HCT116 (cell line): Measurements from ENCODE around the gene SEPTIN6. TPM values are rescaled to one million over a fixed set of nuclear protein-coding genes. Genes with fewer than 3 reads are reported as not detected.

Experiments
- ATAC-seq: fragments of 200-7000 bp; cut with Tn5 transposase; 2 replicates; pipeline ENCODE4 v1.9.1; 2020; ENCODE audit warnings: mild to moderate bottlenecking, moderate library complexity
- BruUV-seq: library from RNA; stranded (reverse); fragments of 400-500 nt; replicated peaks from 2 replicates; lab custom pipeline; 2021; lab: Mats Ljungman, UMichigan
- CTCF ChIA-PET: fragments of 300-600 bp; sonication (Branson Sonifier 250); formaldehyde crosslinking; loops from one replicate; lab custom pipeline; 2021; ENCODE audit warnings: antibody characterized with exemption; lab: Charles Lee
- POLR2A ChIA-PET: fragments of 300-600, 350-600 bp; sonication (Branson Sonifier 250); formaldehyde crosslinking; loops from one replicate; lab custom pipeline; 2021; ENCODE audit warnings: antibody characterized with exemption; lab: Charles Lee
- RAD21 ChIA-PET, 2 experiments: fragments of 300-600 bp; sonication (Branson Sonifier 250); formaldehyde crosslinking; loops; one replicate each; lab custom pipeline; 2023; ENCODE audit warnings: low total read pairs in 2 of 2; ENCODE audit not compliant: uncharacterized antibody in 2 of 2, unreplicated experiment in 2 of 2, low non-redundant PET in 1 of 2; lab: Charles Lee
- DNase-seq: peaks from one replicate; pipeline ENCODE4 v3.0.0-alpha.2; 2010; ENCODE audit warnings: low read depth, low spot score
- H2AFZ ChIP-seq: fragments of 200-600 bp; shearing (Covaris generic), sonication (generic); 2 replicates; pipeline ENCODE4 v1.6.1; 2017; ENCODE audit warnings: low read depth, mixed run types, mixed read lengths, antibody characterized with exemption, low read length; ENCODE audit not compliant: poor library complexity, severe bottlenecking
- H3K27ac ChIP-seq: 2 replicates; pipeline ENCODE4 v1.5.1; 2012; ENCODE audit warnings: low read depth, low read length
- H3K27me3 ChIP-seq: fragments of 200-600 bp; sonication (generic); 2 replicates; pipeline ENCODE4 v1.6.1; 2016; ENCODE audit warnings: mixed run types, low read length, mixed read lengths; ENCODE audit not compliant: insufficient read depth
- H3K36me3 ChIP-seq, 2 experiments: fragments of 200-500 bp in 1 of 2; fragments of 200-600 bp in 1 of 2; sonication (Bioruptor generic) in 1 of 2; sonication (generic) in 1 of 2; 2 replicates each; pipeline versions ENCODE4 v1.5.1 to v1.6.1; 2014 to 2016; ENCODE audit warnings: low read length in 2 of 2, inconsistent platforms in 1 of 2, mixed read lengths in 1 of 2, mixed run types in 1 of 2; ENCODE audit not compliant: insufficient read depth in 2 of 2, control insufficient read depth in 1 of 2
- H3K4me1 ChIP-seq, 2 experiments: fragments of 200-600 bp in 1 of 2; sonication (generic) in 1 of 2; 2 replicates each; pipeline versions ENCODE4 v1.5.1 to v1.6.1; 2012 to 2017; ENCODE audit warnings: low read length in 2 of 2, inconsistent platforms in 1 of 2, mild to moderate bottlenecking in 1 of 2, mixed read lengths in 1 of 2, mixed run types in 1 of 2, moderate library complexity in 1 of 2; ENCODE audit not compliant: insufficient read depth in 2 of 2, control insufficient read depth in 1 of 2
- H3K4me2 ChIP-seq: fragments of 200-600 bp; sonication (generic); 2 replicates; pipeline ENCODE4 v1.6.1; 2017; ENCODE audit warnings: mixed run types, low read length, mixed read lengths
- H3K4me3 ChIP-seq, 2 experiments: fragments of 200-600 bp in 1 of 2; sonication (generic) in 1 of 2; replicated peaks in 1 of 2; 2 replicates each; pipeline ENCODE4 v1.5.1; 2011 to 2016; ENCODE audit warnings: low read length in 2 of 2, control low read depth in 1 of 2, low read depth in 1 of 2, mild to moderate bottlenecking in 1 of 2, mixed read lengths in 1 of 2, mixed run types in 1 of 2
- H3K79me2 ChIP-seq: fragments of 200-600 bp; sonication (generic); 2 replicates; pipeline ENCODE4 v1.6.1; 2017; ENCODE audit warnings: mild to moderate bottlenecking, mixed run types, low read length, moderate library complexity, mixed read lengths; ENCODE audit not compliant: insufficient read depth
- H3K9ac ChIP-seq: fragments of 200-600 bp; sonication (generic); 2 replicates; pipeline ENCODE4 v1.6.1; 2016; ENCODE audit warnings: low read length, mixed read lengths
- H3K9me2 ChIP-seq: fragments of 200-600 bp; sonication (generic), shearing (Covaris generic); 2 replicates; pipeline ENCODE4 v1.6.1; 2017; ENCODE audit warnings: mixed run types, mild to moderate bottlenecking, moderate library complexity; ENCODE audit not compliant: insufficient read depth
- H3K9me3 ChIP-seq, 2 experiments: fragments of 200-500 bp in 1 of 2; fragments of 200-600 bp in 1 of 2; sonication (Bioruptor generic) in 1 of 2; sonication (generic) in 1 of 2; 2 replicates each; pipeline ENCODE4 v1.6.1; 2014 to 2017; ENCODE audit warnings: low read length in 2 of 2, mixed read lengths in 2 of 2, inconsistent platforms in 1 of 2, low read depth in 1 of 2, mild to moderate bottlenecking in 1 of 2, mixed run types in 1 of 2, moderate library complexity in 1 of 2; ENCODE audit not compliant: control insufficient read depth in 1 of 2, insufficient read depth in 1 of 2
- H4K20me1 ChIP-seq: fragments of 200-600 bp; sonication (generic), shearing (Covaris generic); 2 replicates; pipeline ENCODE4 v1.6.1; 2017; ENCODE audit warnings: mixed run types, mild to moderate bottlenecking, moderate library complexity; ENCODE audit not compliant: insufficient read depth
- CEBPB ChIP-seq: IDR thresholded peaks from 2 replicates; pipeline ENCODE4 v1.6.1; 2012; ENCODE audit warnings: low read depth
- ELF1 ChIP-seq: IDR thresholded peaks from 2 replicates; pipeline ENCODE4 v1.6.1; 2012; ENCODE audit warnings: low read depth, borderline replicate concordance
- EZH2 ChIP-seq: fragments of 200-600 bp; sonication (generic); IDR thresholded peaks from 2 replicates; pipeline ENCODE4 v1.6.1; 2017; ENCODE audit warnings: antibody characterized with exemption, mixed run types
- EZH2phosphoT487 ChIP-seq: fragments of 200-600 bp; IDR thresholded peaks from 2 replicates; pipeline ENCODE4 v1.6.1; 2018; ENCODE audit warnings: antibody characterized with exemption, borderline replicate concordance
- JUND ChIP-seq: IDR thresholded peaks from 2 replicates; pipeline ENCODE4 v1.6.1; 2012
- POLR2A ChIP-seq: IDR thresholded peaks from 2 replicates; pipeline ENCODE4 v1.7.0; 2011; ENCODE audit warnings: borderline replicate concordance; ENCODE audit not compliant: insufficient read depth, insufficient read length; ENCODE audit errors: extremely low read depth
- POLR2AphosphoS5 ChIP-seq: IDR thresholded peaks from 2 replicates; pipeline ENCODE4 v1.6.1; 2011; ENCODE audit warnings: mild to moderate bottlenecking, low read depth, low read length, moderate library complexity
- RAD21 ChIP-seq: IDR thresholded peaks from 2 replicates; pipeline ENCODE4 v1.6.1; 2012; ENCODE audit warnings: low read depth, mild to moderate bottlenecking
- SIN3A ChIP-seq: IDR thresholded peaks from 2 replicates; pipeline ENCODE4 v1.6.1; 2012; ENCODE audit warnings: low read depth
- SP1 ChIP-seq: IDR thresholded peaks from 2 replicates; pipeline ENCODE4 v1.6.1; 2012; ENCODE audit warnings: low read depth
- TCF7L2 ChIP-seq: IDR thresholded peaks from 2 replicates; pipeline ENCODE4 v1.7.0; 2011; ENCODE audit warnings: borderline replicate concordance, inconsistent platforms; ENCODE audit not compliant: insufficient read depth, insufficient read length; ENCODE audit errors: extremely low read depth
- ZFX ChIP-seq: fragments of 450-650 bp; IDR thresholded peaks from 2 replicates; pipeline ENCODE4 v1.6.1; 2017
- ZNF274 ChIP-seq: fragments of 200-500 bp; sonication (Bioruptor generic); IDR thresholded peaks from 2 replicates; pipeline ENCODE4 v1.6.1; 2014; ENCODE audit warnings: mild to moderate bottlenecking, low read depth, low read length, inconsistent platforms
- intact Hi-C: fragments of 100-400 bp; cut with micrococcal nuclease; formaldehyde crosslinking; loops from 2 replicates; pipeline ENCODE4 v1.10.0; 2022
- total RNA-seq: library from RNA; stranded (reverse); gene quantifications from one replicate; pipeline ENCODE4 v1.2.1, GENCODE V29; 2021; ENCODE audit not compliant: unreplicated experiment
- TF ChIP-seq, protein P1 (sequence below): IDR thresholded peaks from 2 replicates; pipeline ENCODE4 v1.6.1; 2012
- TF ChIP-seq, protein P2 (sequence below): IDR thresholded peaks from 2 replicates; pipeline ENCODE4 v1.6.1; 2012
- TF ChIP-seq, protein P3 (sequence below): IDR thresholded peaks from 2 replicates; pipeline ENCODE4 v1.6.1; 2012; ENCODE audit warnings: low read depth

Gene SEPTIN6
- total RNA-seq, 1 experiment from 2014 or later: 10.8 TPM

DNA sequence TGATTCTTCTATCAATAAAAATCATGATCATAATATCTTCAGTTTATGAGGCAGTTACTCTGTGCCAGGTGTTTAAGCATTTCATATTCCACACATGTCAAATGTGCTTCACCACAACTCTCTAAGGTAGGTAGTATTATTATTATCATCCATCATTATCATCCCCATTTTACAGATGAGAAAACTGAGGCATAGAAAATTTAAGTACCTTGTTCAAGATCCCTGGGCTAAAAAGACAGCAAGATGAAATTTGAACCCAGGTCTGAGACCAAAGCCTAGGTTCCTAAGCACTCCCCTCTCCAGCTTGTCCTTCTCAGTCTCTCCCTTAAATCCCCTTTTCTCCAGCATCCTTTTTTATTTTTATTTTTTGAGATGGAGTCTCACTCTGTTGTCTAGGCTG is 33.4 kb downstream of the SEPTIN6 start:
- H3K79me2 ChIP-seq: no peaks in the 10 kb centered on the region

More for the DNA sequence above, 33.4 kb downstream of the SEPTIN6 start:
- no peaks in the 10 kb centered on the region for H3K36me3 ChIP-seq
- H3K9me3 ChIP-seq: no peaks in the 10 kb centered on the region
- no peak overlapping the region for H3K4me2 ChIP-seq
- no peaks in the 10 kb centered on the region for H3K9me2 ChIP-seq
- no peak overlapping the region for H3K27ac ChIP-seq
- no peak for ATAC-seq
- TF ChIP-seq SIN3A (no peak), TCF7L2 (no peak), CEBPB (no peak), SP1 (no peak), ELF1 (no peak), ZFX (no peak), RAD21 (no peak), POLR2AphosphoS5 (no peak), EZH2phosphoT487 (no peak), ZNF274 (no peak), JUND (no peak), EZH2 (no peak), POLR2A (no peak)
- TF ChIP-seq, protein P1, sequence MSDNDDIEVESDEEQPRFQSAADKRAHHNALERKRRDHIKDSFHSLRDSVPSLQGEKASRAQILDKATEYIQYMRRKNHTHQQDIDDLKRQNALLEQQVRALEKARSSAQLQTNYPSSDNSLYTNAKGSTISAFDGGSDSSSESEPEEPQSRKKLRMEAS: no peak
- TF ChIP-seq, protein P2, sequence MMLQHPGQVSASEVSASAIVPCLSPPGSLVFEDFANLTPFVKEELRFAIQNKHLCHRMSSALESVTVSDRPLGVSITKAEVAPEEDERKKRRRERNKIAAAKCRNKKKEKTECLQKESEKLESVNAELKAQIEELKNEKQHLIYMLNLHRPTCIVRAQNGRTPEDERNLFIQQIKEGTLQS: no peak
- TF ChIP-seq, protein P3, sequence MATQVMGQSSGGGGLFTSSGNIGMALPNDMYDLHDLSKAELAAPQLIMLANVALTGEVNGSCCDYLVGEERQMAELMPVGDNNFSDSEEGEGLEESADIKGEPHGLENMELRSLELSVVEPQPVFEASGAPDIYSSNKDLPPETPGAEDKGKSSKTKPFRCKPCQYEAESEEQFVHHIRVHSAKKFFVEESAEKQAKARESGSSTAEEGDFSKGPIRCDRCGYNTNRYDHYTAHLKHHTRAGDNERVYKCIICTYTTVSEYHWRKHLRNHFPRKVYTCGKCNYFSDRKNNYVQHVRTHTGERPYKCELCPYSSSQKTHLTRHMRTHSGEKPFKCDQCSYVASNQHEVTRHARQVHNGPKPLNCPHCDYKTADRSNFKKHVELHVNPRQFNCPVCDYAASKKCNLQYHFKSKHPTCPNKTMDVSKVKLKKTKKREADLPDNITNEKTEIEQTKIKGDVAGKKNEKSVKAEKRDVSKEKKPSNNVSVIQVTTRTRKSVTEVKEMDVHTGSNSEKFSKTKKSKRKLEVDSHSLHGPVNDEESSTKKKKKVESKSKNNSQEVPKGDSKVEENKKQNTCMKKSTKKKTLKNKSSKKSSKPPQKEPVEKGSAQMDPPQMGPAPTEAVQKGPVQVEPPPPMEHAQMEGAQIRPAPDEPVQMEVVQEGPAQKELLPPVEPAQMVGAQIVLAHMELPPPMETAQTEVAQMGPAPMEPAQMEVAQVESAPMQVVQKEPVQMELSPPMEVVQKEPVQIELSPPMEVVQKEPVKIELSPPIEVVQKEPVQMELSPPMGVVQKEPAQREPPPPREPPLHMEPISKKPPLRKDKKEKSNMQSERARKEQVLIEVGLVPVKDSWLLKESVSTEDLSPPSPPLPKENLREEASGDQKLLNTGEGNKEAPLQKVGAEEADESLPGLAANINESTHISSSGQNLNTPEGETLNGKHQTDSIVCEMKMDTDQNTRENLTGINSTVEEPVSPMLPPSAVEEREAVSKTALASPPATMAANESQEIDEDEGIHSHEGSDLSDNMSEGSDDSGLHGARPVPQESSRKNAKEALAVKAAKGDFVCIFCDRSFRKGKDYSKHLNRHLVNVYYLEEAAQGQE: no peak
- TF ChIP-seq, all 23 proteins: peak for 0
- Histone ChIP-seq H3K4me1 (peaks cover 17% of the 10 kb centered on the region in 2 experiments), H3K27me3 (no peaks in the 10 kb centered on the region), H3K9ac (no peak overlapping the region), H3K4me3 (no peak overlapping the region), H2AFZ (no peak overlapping the region), H4K20me1 (no peaks in the 10 kb centered on the region)
- ChIA-PET RAD21 (no interaction called here), POLR2A (no interaction called here), CTCF (no interaction called here)
- BruUV-seq: no TSS peak
- DNase-seq: no peak
- intact Hi-C loops: loop anchor here (5.0 kb wide), 1 partner anchor 33 kb away; the partner anchor contains the start of gene SEPTIN6
